Measurements from ENCODE around the gene NXPH1.

The NXPH1 gene

DNA sequence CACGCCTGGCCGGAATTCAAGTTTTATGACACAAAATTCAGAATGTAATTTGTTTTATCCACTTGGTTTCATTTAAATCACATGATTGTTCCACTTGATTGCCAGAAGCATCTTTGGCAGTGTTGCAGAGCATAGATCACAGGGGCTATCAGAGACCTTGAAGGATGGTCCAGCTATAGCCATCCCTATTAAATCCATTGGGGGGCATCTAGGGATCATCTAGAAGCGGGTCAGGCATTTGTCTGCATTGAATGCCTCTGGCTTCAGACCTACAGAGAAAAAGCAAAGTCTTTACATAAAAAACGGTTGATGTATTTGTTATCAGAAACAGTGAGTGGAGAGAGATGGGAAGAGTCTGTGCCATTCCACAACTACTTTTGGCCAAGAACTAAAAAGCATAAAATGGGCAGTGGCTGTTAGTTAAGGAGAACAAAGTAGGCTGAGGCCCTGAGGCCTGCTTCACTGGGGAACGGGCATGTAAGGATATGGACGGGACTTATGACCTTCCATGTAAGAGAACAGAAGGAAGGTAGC lies 146.3 kb downstream of the NXPH1 start:
- CTCF ChIA-PET = no interaction called here
- POLR2A ChIA-PET = no interaction called here
- TF ChIP-seq NFRKB (IDR thresholded peaks at IDR 0.05) = no peak
- TF ChIP-seq LEF1 (IDR thresholded peaks at IDR 0.05; ENCODE audit: borderline replicate concordance) = no peak
- no peak for TF ChIP-seq ELF4 (IDR thresholded peaks at IDR 0.05)
- TF ChIP-seq ARNT (IDR thresholded peaks at IDR 0.05) = no peak
- no peak for TF ChIP-seq FOXM1 (IDR thresholded peaks at IDR 0.05; ENCODE audit: borderline replicate concordance)
- TF ChIP-seq FOXA1 (IDR thresholded peaks at IDR 0.05) = no peak
- no peak for TF ChIP-seq FOXK2 (IDR thresholded peaks at IDR 0.05)
- no peak for TF ChIP-seq SUZ12 (IDR thresholded peaks at IDR 0.05)
- no peak for TF ChIP-seq L3MBTL2 (conservative IDR thresholded peaks at IDR 0.05)
- no peak for TF ChIP-seq SP1 (IDR thresholded peaks at IDR 0.05)
- no peak for DNase-seq (ENCODE audit: extremely low spot score)

DNA sequence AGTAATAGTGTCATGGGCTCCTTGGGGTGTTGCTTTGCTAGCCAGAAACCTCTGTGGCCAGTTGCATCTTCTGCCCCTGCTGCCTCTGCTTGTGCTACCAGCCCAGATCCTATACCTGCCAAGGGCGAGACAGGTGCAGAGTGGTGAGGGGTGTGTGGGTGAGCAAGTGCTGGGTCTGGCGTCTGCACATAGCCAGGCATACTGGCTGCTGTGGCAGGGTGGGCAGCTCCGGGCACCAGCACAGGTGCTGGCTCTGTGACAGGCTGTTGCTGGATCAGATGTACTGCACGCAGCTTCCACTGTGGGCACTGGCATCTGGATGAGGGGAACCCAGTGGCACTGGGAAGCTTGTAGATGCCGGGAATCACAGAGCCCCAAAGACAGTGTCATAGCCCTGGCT lies 148.4 kb downstream of the NXPH1 start:
- ChIA-PET POLR2A (no interaction called here), CTCF (no interaction called here)
- no peak for DNase-seq (ENCODE audit: extremely low spot score)
- no peak for TF ChIP-seq L3MBTL2 (conservative IDR thresholded peaks at IDR 0.05)
- TF ChIP-seq ARNT (IDR thresholded peaks at IDR 0.05) = no peak
- TF ChIP-seq NFRKB (IDR thresholded peaks at IDR 0.05) = no peak
- TF ChIP-seq LEF1 (IDR thresholded peaks at IDR 0.05; ENCODE audit: borderline replicate concordance) = no peak
- no peak for TF ChIP-seq BHLHE40 (IDR thresholded peaks at IDR 0.05; ENCODE audit: borderline replicate concordance)
- TF ChIP-seq SUZ12 (IDR thresholded peaks at IDR 0.05) = no peak
- TF ChIP-seq FOXM1 (IDR thresholded peaks at IDR 0.05; ENCODE audit: borderline replicate concordance) = no peak
- TF ChIP-seq TARDBP (IDR thresholded peaks at IDR 0.05) = no peak
- TF ChIP-seq FOXA1 (IDR thresholded peaks at IDR 0.05) = no peak
- no peak for TF ChIP-seq ZNF384 (IDR thresholded peaks at IDR 0.05)
- no peak for TF ChIP-seq FOXK2 (IDR thresholded peaks at IDR 0.05)
- TF ChIP-seq PKNOX1 (IDR thresholded peaks at IDR 0.05) = no peak

- TF ChIP-seq TARDBP (IDR thresholded peaks at IDR 0.05) (no peak), SP1 (IDR thresholded peaks at IDR 0.05) (no peak), ARNT (IDR thresholded peaks at IDR 0.05) (no peak), LEF1 (IDR thresholded peaks at IDR 0.05; ENCODE audit: borderline replicate concordance) (no peak), ZNF384 (IDR thresholded peaks at IDR 0.05) (no peak), SUZ12 (IDR thresholded peaks at IDR 0.05) (no peak), NFRKB (IDR thresholded peaks at IDR 0.05) (no peak)
- ChIA-PET POLR2A (no interaction called here), CTCF (no interaction called here)
- DNase-seq (ENCODE audit: extremely low spot score) = no peak
These were observed 149.3 kb downstream of the NXPH1 start for GRCh38 chr7:8582728-8583127.

DNA sequence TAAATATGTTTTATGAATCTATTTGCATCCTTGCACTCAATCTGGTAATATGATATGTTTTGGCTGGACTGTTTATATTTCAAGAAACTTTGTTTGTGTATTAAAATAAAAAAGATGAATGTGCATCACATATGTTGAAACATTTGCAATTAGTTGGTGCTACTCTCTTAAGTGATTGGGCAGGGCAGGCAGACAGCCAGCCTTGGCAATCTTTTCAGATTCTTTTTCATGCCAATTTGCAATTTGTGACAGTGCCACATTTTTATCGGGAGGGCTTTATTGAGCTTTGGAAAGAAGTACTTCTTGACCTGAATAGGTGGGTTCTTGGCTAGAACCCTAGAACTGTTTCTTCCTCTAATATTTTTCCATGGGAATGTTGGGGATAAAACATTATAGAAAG lies 152.2 kb downstream of the NXPH1 start:
- TF ChIP-seq L3MBTL2 (conservative IDR thresholded peaks at IDR 0.05) (no peak), PKNOX1 (IDR thresholded peaks at IDR 0.05) (no peak), HDGF (IDR thresholded peaks at IDR 0.05; ENCODE audit: borderline replicate concordance) (no peak), FOXM1 (IDR thresholded peaks at IDR 0.05; ENCODE audit: borderline replicate concordance) (no peak), LEF1 (IDR thresholded peaks at IDR 0.05; ENCODE audit: borderline replicate concordance) (no peak), FOXK2 (IDR thresholded peaks at IDR 0.05) (no peak), NFRKB (IDR thresholded peaks at IDR 0.05) (no peak), ELF4 (IDR thresholded peaks at IDR 0.05) (no peak), BHLHE40 (IDR thresholded peaks at IDR 0.05; ENCODE audit: borderline replicate concordance) (no peak), SUZ12 (IDR thresholded peaks at IDR 0.05) (no peak), TARDBP (IDR thresholded peaks at IDR 0.05) (no peak), SP1 (IDR thresholded peaks at IDR 0.05) (no peak), ARNT (IDR thresholded peaks at IDR 0.05) (no peak), CTBP1 (IDR thresholded peaks at IDR 0.05; ENCODE audit: borderline replicate concordance) (no peak), ZNF384 (IDR thresholded peaks at IDR 0.05) (no peak), FOXA1 (IDR thresholded peaks at IDR 0.05) (no peak)
- no peak for DNase-seq (ENCODE audit: extremely low spot score)
- ChIA-PET POLR2A (no interaction called here), CTCF (no interaction called here)

GRCh38 chr7:8590225-8590624 lies 156.8 kb downstream of the NXPH1 start:
- CTCF ChIA-PET = no interaction called here
- no peak for DNase-seq (ENCODE audit: extremely low spot score)
- POLR2A ChIA-PET = no interaction called here
- TF ChIP-seq HDGF (IDR thresholded peaks at IDR 0.05; ENCODE audit: borderline replicate concordance) (no peak), SUZ12 (IDR thresholded peaks at IDR 0.05) (no peak), L3MBTL2 (conservative IDR thresholded peaks at IDR 0.05) (no peak), FOXK2 (IDR thresholded peaks at IDR 0.05) (no peak), ARNT (IDR thresholded peaks at IDR 0.05) (no peak), ELF4 (IDR thresholded peaks at IDR 0.05) (no peak), NFRKB (IDR thresholded peaks at IDR 0.05) (no peak), SP1 (IDR thresholded peaks at IDR 0.05) (no peak), PKNOX1 (IDR thresholded peaks at IDR 0.05) (no peak), BHLHE40 (IDR thresholded peaks at IDR 0.05; ENCODE audit: borderline replicate concordance) (no peak), ZNF384 (IDR thresholded peaks at IDR 0.05) (no peak)

DNA sequence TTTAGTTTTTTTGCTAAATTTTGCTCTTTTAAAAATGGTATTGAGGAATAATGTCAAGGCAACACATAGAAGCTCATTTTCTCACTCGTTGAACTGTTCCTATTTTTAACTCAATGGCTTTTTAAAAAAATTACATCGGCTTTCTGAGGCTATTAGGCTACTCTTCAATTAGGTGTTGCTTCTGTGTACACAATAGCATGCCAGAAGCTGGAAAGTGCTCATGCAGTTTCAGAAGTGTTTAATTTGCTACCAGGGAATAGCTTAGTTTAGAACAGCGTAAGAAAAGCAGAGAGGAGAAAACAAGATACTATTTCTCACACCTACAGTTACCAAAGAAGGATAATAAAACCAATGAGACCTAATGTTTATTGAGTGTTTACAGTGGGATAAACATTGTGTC lies 157.4 kb downstream of the NXPH1 start:
- TF ChIP-seq FOXK2 (IDR thresholded peaks at IDR 0.05) = no peak
- TF ChIP-seq BHLHE40 (IDR thresholded peaks at IDR 0.05; ENCODE audit: borderline replicate concordance) = no peak
- TF ChIP-seq ZNF384 (IDR thresholded peaks at IDR 0.05) = no peak
- TF ChIP-seq PKNOX1 (IDR thresholded peaks at IDR 0.05) = no peak
- no peak for TF ChIP-seq FOXM1 (IDR thresholded peaks at IDR 0.05; ENCODE audit: borderline replicate concordance)
- no peak for TF ChIP-seq L3MBTL2 (conservative IDR thresholded peaks at IDR 0.05)
- no peak for TF ChIP-seq ELF4 (IDR thresholded peaks at IDR 0.05)
- no peak for TF ChIP-seq ARNT (IDR thresholded peaks at IDR 0.05)
- TF ChIP-seq NFRKB (IDR thresholded peaks at IDR 0.05) = no peak
- TF ChIP-seq CTBP1 (IDR thresholded peaks at IDR 0.05; ENCODE audit: borderline replicate concordance) = no peak
- TF ChIP-seq HDGF (IDR thresholded peaks at IDR 0.05; ENCODE audit: borderline replicate concordance) = no peak
- no peak for TF ChIP-seq FOXA1 (IDR thresholded peaks at IDR 0.05)
- TF ChIP-seq SUZ12 (IDR thresholded peaks at IDR 0.05) = no peak
- no peak for TF ChIP-seq LEF1 (IDR thresholded peaks at IDR 0.05; ENCODE audit: borderline replicate concordance)
- no peak for TF ChIP-seq SP1 (IDR thresholded peaks at IDR 0.05)
- ChIA-PET POLR2A (no interaction called here), CTCF (no interaction called here)
- no peak for DNase-seq (ENCODE audit: extremely low spot score)
